T-helper 9 cell (primary cell): ENCODE results near the gene MYBPHL.
"Not testable (repeated sequence)": the region's sequence is repeated elsewhere in the genome, so short reads cannot be mapped to it uniquely, and the experiment has no call there.

Experiments
- DNase-seq: peaks from one replicate; pipeline ENCODE4 v3.0.0-alpha.2; 2020
- total RNA-seq, 2 donors: gene quantifications; one replicate each; lab custom pipeline; 2026; lab: John Stamatoyannopoulos, UW

The MYBPHL gene
- total RNA-seq, result 0 reads per million in 2 donors

GRCh38 chr1:109306832-109307273, at the start of gene MYBPHL:
Gene MYBPHL (minus strand): TSS chr1:109307011. CDS start chr1:109306991, 20 bp downstream.
- DNase-seq, result no peak

- no peak for DNase-seq
Measured at GRCh38 chr1:109356505-109356904, 49.7 kb upstream of the MYBPHL start.

- no peak for DNase-seq
Measured at GRCh38 chr1:109354929-109355328, 48.1 kb upstream of the MYBPHL start.

- no peak for DNase-seq
Measured at GRCh38 chr1:109351457-109351856, 44.6 kb upstream of the MYBPHL start.

GRCh38 chr1:109350655-109351054, 43.8 kb upstream of the MYBPHL start:
- DNase-seq, result no peak

GRCh38 chr1:109350182-109350581, 43.4 kb upstream of the MYBPHL start:
- DNase-seq, result no peak

- DNase-seq, result no peak
Measured at GRCh38 chr1:109347511-109347910, 40.7 kb upstream of the MYBPHL start.

GRCh38 chr1:109341944-109342930, 35.4 kb upstream of the MYBPHL start:
- no peak for DNase-seq

- DNase-seq, result no peak
Measured at GRCh38 chr1:109338608-109339007, 31.8 kb upstream of the MYBPHL start.

- no peak for DNase-seq
Measured at GRCh38 chr1:109338091-109338490, 31.3 kb upstream of the MYBPHL start.

GRCh38 chr1:109335091-109335490, 28.3 kb upstream of the MYBPHL start:
- DNase-seq, result no peak

- DNase-seq, result no peak
Measured at GRCh38 chr1:109331113-109331512, 24.3 kb upstream of the MYBPHL start.

GRCh38 chr1:109327285-109327684, 20.5 kb upstream of the MYBPHL start:
- no peak for DNase-seq

GRCh38 chr1:109322974-109323373, 16.2 kb upstream of the MYBPHL start:
- DNase-seq, result no peak

- no peak for DNase-seq
Measured at GRCh38 chr1:109319114-109319513, 12.3 kb upstream of the MYBPHL start.

- no peak for DNase-seq
Measured at GRCh38 chr1:109316506-109316905, 9.7 kb upstream of the MYBPHL start.

- DNase-seq, result no peak
Measured at GRCh38 chr1:109315288-109315687, 8.5 kb upstream of the MYBPHL start.

- no peak for DNase-seq
Measured at GRCh38 chr1:109314795-109315194, 8.0 kb upstream of the MYBPHL start.

- no peak for DNase-seq
Measured at GRCh38 chr1:109312978-109313775, 6.4 kb upstream of the MYBPHL start.

- DNase-seq, result no peak
Measured at GRCh38 chr1:109312246-109312645, 5.4 kb upstream of the MYBPHL start.

- no peak for DNase-seq
Measured at GRCh38 chr1:109309347-109309746, 2.5 kb upstream of the MYBPHL start.

GRCh38 chr1:109307274-109308021, 637 bp upstream of the MYBPHL start:
- DNase-seq, result no peak

GRCh38 chr1:109305991-109306390, 820 bp downstream of the MYBPHL start:
- not testable (repeated sequence) for DNase-seq
